ENCODE measurements around the gene FAM20C.

FAM20C gene

GRCh38 chr7:233249-234035 is 41.1 kb downstream of the FAM20C start:
- Histone ChIP-seq H3K36me3 (no peaks in the 10 kb centered on the region), H3K27me3 (no peaks in the 10 kb centered on the region), H3K9me3 (peaks cover 7% of the 10 kb centered on the region; the same call in 1 of the 2 replicates), H3K4me3 (ENCODE audit: low read depth, low read length) (no peak overlapping the region), H3K4me1 (no peaks in the 10 kb centered on the region)
- DNase-seq, result no peak
- no peak for TF ChIP-seq CTCF (IDR thresholded peaks at IDR 0.05; ENCODE audit: low read depth, low read length)

GRCh38 chr7:234051-234707 is 41.8 kb downstream of the FAM20C start:
- no peak for TF ChIP-seq CTCF (IDR thresholded peaks at IDR 0.05; ENCODE audit: low read depth, low read length)
- H3K4me1 ChIP-seq, result no peaks in the 10 kb centered on the region
- H3K4me3 ChIP-seq (ENCODE audit: low read depth, low read length), result no peak overlapping the region
- no peaks in the 10 kb centered on the region for H3K36me3 ChIP-seq
- H3K9me3 ChIP-seq, result peaks cover 7% of the 10 kb centered on the region; the same call in 1 of the 2 replicates
- no peak for DNase-seq
- H3K27me3 ChIP-seq, result no peaks in the 10 kb centered on the region

GRCh38 chr7:234708-235553 is 42.6 kb downstream of the FAM20C start:
- DNase-seq, result no peak
- H3K27me3 ChIP-seq, result no peaks in the 10 kb centered on the region
- TF ChIP-seq CTCF (IDR thresholded peaks at IDR 0.05; ENCODE audit: low read depth, low read length), result no peak

GRCh38 chr7:235576-236395 is 43.4 kb downstream of the FAM20C start:
- no peak for TF ChIP-seq CTCF (IDR thresholded peaks at IDR 0.05; ENCODE audit: low read depth, low read length)
- no peak for DNase-seq
- Histone ChIP-seq H3K36me3 (no peaks in the 10 kb centered on the region), H3K4me3 (ENCODE audit: low read depth, low read length) (no peak overlapping the region), H3K27me3 (no peaks in the 10 kb centered on the region), H3K4me1 (no peaks in the 10 kb centered on the region), H3K9me3 (peaks cover 7% of the 10 kb centered on the region; the same call in 1 of the 2 replicates)

More at GRCh38 chr7:234708-235553, 42.6 kb downstream of the FAM20C start:
- no peaks in the 10 kb centered on the region for H3K4me1 ChIP-seq
- no peaks in the 10 kb centered on the region for H3K36me3 ChIP-seq
- peaks cover 7% of the 10 kb centered on the region; the same call in 1 of the 2 replicates for H3K9me3 ChIP-seq
- no peak overlapping the region for H3K4me3 ChIP-seq (ENCODE audit: low read depth, low read length)

GRCh38 chr7:236967-237366 is 44.6 kb downstream of the FAM20C start:
- Histone ChIP-seq H3K36me3 (no peaks in the 10 kb centered on the region), H3K9me3 (peaks cover 7% of the 10 kb centered on the region; the same call in 1 of the 2 replicates), H3K4me3 (ENCODE audit: low read depth, low read length) (no peak overlapping the region), H3K27me3 (no peaks in the 10 kb centered on the region), H3K4me1 (no peaks in the 10 kb centered on the region)
- DNase-seq, result no peak
- TF ChIP-seq CTCF (IDR thresholded peaks at IDR 0.05; ENCODE audit: low read depth, low read length), result no peak
